Endothelial cell of umbilical vein (primary cell): ENCODE measurements around the gene CRHR1. TPM values are rescaled to one million over a fixed set of nuclear protein-coding genes. Genes with fewer than 3 reads are reported as not detected.

Experiments used
- BruUV-seq: library from RNA; stranded (reverse); fragments of 400-500 nt; replicated peaks from 2 replicates; lab custom pipeline; 2021; lab: Mats Ljungman, UMichigan
- CTCF ChIA-PET: fragments of 300-600, 350-600 bp; sonication (Branson Sonifier 250); formaldehyde crosslinking; loops from one replicate; lab custom pipeline; 2021; ENCODE audit warnings: antibody characterized with exemption, inconsistent platforms; lab: Charles Lee
- POLR2A ChIA-PET: fragments of 300-600, 350-600 bp; sonication (Branson Sonifier 250); formaldehyde crosslinking; loops from one replicate; lab custom pipeline; 2021; ENCODE audit warnings: antibody characterized with exemption, inconsistent platforms; lab: Charles Lee
- DNase-seq: peaks from one replicate; pipeline ENCODE4 v3.0.0-alpha.2; 2011; ENCODE audit warnings: low read depth, low spot score
- FAIRE-seq: peaks from 2 replicates; lab custom pipeline; 2011; peaks lifted over from hg19 to GRCh38; lab: Jason Lieb, UNC
- H2AFZ ChIP-seq: 2 replicates; pipeline ENCODE4 v1.6.0; 2012; ENCODE audit warnings: low read depth, low read length, control low read depth, inconsistent platforms
- H3K27ac ChIP-seq: 2 replicates; pipeline ENCODE4 v1.5.1; 2011; ENCODE audit warnings: low read depth, mild to moderate bottlenecking, control low read depth, low read length, moderate library complexity; ENCODE audit not compliant: insufficient read depth
- H3K27me3 ChIP-seq, 2 experiments: 2 replicates each; pipeline versions ENCODE4 v1.6.0 to v1.6.1; 2011; ENCODE audit warnings: low read length in 2 of 2, mixed read lengths in 1 of 2; ENCODE audit not compliant: control insufficient read depth in 2 of 2, insufficient read depth in 2 of 2
- H3K36me3 ChIP-seq, 2 experiments: 2 replicates in 1 of 2; 3 replicates in 1 of 2; pipeline ENCODE4 v1.5.1; 2011; ENCODE audit warnings: low read length in 2 of 2, mild to moderate bottlenecking in 1 of 2, moderate library complexity in 1 of 2; ENCODE audit not compliant: control insufficient read depth in 2 of 2, insufficient read depth in 2 of 2; ENCODE audit errors: extremely low read depth in 1 of 2
- H3K4me1 ChIP-seq: 3 replicates; pipeline ENCODE4 v1.5.1; 2011; ENCODE audit warnings: mild to moderate bottlenecking, low read length; ENCODE audit not compliant: control insufficient read depth, insufficient read depth; ENCODE audit errors: extremely low read depth
- H3K4me2 ChIP-seq: 2 replicates; pipeline ENCODE4 v1.6.1; 2011; ENCODE audit warnings: low read length, control low read depth, mixed read lengths; ENCODE audit not compliant: insufficient read depth
- H3K4me3 ChIP-seq, 3 experiments: fragments of 200-600 bp in 1 of 3; sonication (generic), shearing (Covaris generic) in 1 of 3; replicated peaks in 1 of 3; 2 replicates each; pipeline ENCODE4 v1.5.1; 2011 to 2016; ENCODE audit warnings: control low read depth in 3 of 3, low read length in 3 of 3, mild to moderate bottlenecking in 2 of 3, inconsistent platforms in 1 of 3, low read depth in 1 of 3, moderate library complexity in 1 of 3; ENCODE audit not compliant: insufficient read depth in 1 of 3
- H3K79me2 ChIP-seq: 2 replicates; pipeline ENCODE4 v1.6.0; 2012; ENCODE audit warnings: low read length, inconsistent platforms; ENCODE audit not compliant: control insufficient read depth, insufficient read depth
- H3K9ac ChIP-seq: replicated peaks from 2 replicates; pipeline ENCODE3; 2011; ENCODE audit warnings: low read length, control low read depth; ENCODE audit not compliant: insufficient read depth; ENCODE audit errors: extremely low read depth
- H3K9me1 ChIP-seq: replicated peaks from 3 replicates; pipeline ENCODE4 v1.6.0; 2011; ENCODE audit warnings: mild to moderate bottlenecking, low read length; ENCODE audit not compliant: control insufficient read depth, insufficient read depth; ENCODE audit errors: extremely low read depth
- H3K9me3 ChIP-seq: replicated peaks from 2 replicates; pipeline ENCODE4 v1.5.1; 2012; ENCODE audit warnings: low read length, inconsistent platforms; ENCODE audit not compliant: control insufficient read depth, insufficient read depth
- H4K20me1 ChIP-seq: replicated peaks from 2 replicates; pipeline ENCODE3; 2011; ENCODE audit warnings: mild to moderate bottlenecking, low read length; ENCODE audit not compliant: control insufficient read depth, insufficient read depth; ENCODE audit errors: extremely low read depth
- EZH2 ChIP-seq: IDR thresholded peaks from 2 replicates; pipeline ENCODE4 v1.6.1; 2012; ENCODE audit warnings: borderline replicate concordance, low read depth, mild to moderate bottlenecking, moderate library complexity, low read length, inconsistent platforms; ENCODE audit not compliant: severe bottlenecking
- FOS ChIP-seq: IDR thresholded peaks from 2 replicates; pipeline ENCODE4 v1.6.1; 2011; ENCODE audit warnings: mild to moderate bottlenecking, low read length, moderate library complexity, borderline replicate concordance; ENCODE audit not compliant: insufficient read depth
- GATA2 ChIP-seq: IDR thresholded peaks from 2 replicates; pipeline ENCODE4 v1.7.0; 2011; ENCODE audit warnings: low read depth, mild to moderate bottlenecking, moderate library complexity, mixed read lengths, low read length; ENCODE audit not compliant: insufficient read length, insufficient read depth
- JUN ChIP-seq: IDR thresholded peaks from 2 replicates; pipeline ENCODE4 v1.6.1; 2011; ENCODE audit warnings: borderline replicate concordance, low read depth; ENCODE audit not compliant: insufficient read length, insufficient read depth
- MYC ChIP-seq: IDR thresholded peaks from one replicate; pipeline ENCODE4 v1.6.1; 2011; ENCODE audit warnings: mild to moderate bottlenecking, low read depth, low read length
- POLR2A ChIP-seq: IDR thresholded peaks from 2 replicates; pipeline ENCODE4 v1.6.1; 2012; ENCODE audit warnings: low read depth, mild to moderate bottlenecking, control low read depth, low read length
- POLR2AphosphoS5 ChIP-seq: IDR thresholded peaks from 2 replicates; pipeline ENCODE4 v1.6.1; 2012; ENCODE audit warnings: low read depth, mild to moderate bottlenecking, control low read depth, low read length, moderate library complexity; ENCODE audit not compliant: insufficient read depth
- dilution Hi-C: fragments of 300-500 bp; cut with MboI; formaldehyde crosslinking; loops from one replicate; pipeline ENCODE4 v1.15.0; 2019; ENCODE audit warnings: low sequenced_read_pairs; ENCODE audit not compliant: extremely low pct_ligation_motif_present
- intact Hi-C: fragments of 100-400 bp; cut with micrococcal nuclease; formaldehyde crosslinking; loops from one replicate; pipeline ENCODE4 v1.10.0; 2022
- polyA plus RNA-seq, 4 experiments: library from polyadenylated mRNA; depleted of rRNA in 3 of 4; stranded (reverse) in 3 of 4; unstranded in 1 of 4; fragments of >200 nt; gene quantifications; 2 replicates each; pipeline versions ENCODE4 v1.2.1 to v1.2.3, GENCODE V29; 2011 to 2012; ENCODE audit warnings: missing spikeins in 1 of 4
- total RNA-seq: library from RNA; stranded (reverse); gene quantifications from 2 replicates; pipeline ENCODE4 v1.2.3, GENCODE V29; 2021
- TF ChIP-seq, protein P1 (sequence below), 2 donors: IDR thresholded peaks; 1 replicate in 1 of 2; 2 replicates in 1 of 2; pipeline ENCODE4 v1.5.1; 2011; ENCODE audit warnings: low read length in 2 of 2, mild to moderate bottlenecking in 2 of 2, moderate library complexity in 2 of 2, control low read depth in 1 of 2, inconsistent platforms in 1 of 2, low read depth in 1 of 2; ENCODE audit not compliant: insufficient read depth in 1 of 2; ENCODE audit errors: extremely low read depth in 1 of 2
- TF ChIP-seq, protein P2 (sequence below): IDR thresholded peaks from 2 replicates; pipeline ENCODE4 v1.6.1; 2011; ENCODE audit not compliant: insufficient read depth, insufficient read length

Gene CRHR1
- total and polyA plus RNA-seq, 2 donors (not counting 3 experiments of a cell fraction or from before 2014, with no cell fraction given), result not detected

GRCh38 chr17:45759761-45760160 is 24.4 kb upstream of the CRHR1 start:
- H3K4me2 ChIP-seq, result no peak overlapping the region
- H3K79me2 ChIP-seq, result no peaks in the 10 kb centered on the region
- ChIA-PET POLR2A (no interaction called here), CTCF (no interaction called here)
- no TSS peak for BruUV-seq
- H3K9me3 ChIP-seq, result no peaks in the 10 kb centered on the region
- dilution Hi-C loops (no loop called here), intact Hi-C loops (no loop called here)
- DNase-seq (no peak), FAIRE-seq (no peak)
- H3K36me3 ChIP-seq, result no peaks in the 10 kb centered on the region
- H4K20me1 ChIP-seq, result no peaks in the 10 kb centered on the region
- TF ChIP-seq GATA2 (no peak), FOS (no peak)
- H3K4me1 ChIP-seq, result no peaks in the 10 kb centered on the region
- H3K9me1 ChIP-seq, result no peaks in the 10 kb centered on the region
- peaks cover 1 to 2% of the 10 kb centered on the region in 2 experiments for H3K27me3 ChIP-seq
- no peak overlapping the region for H3K4me3 ChIP-seq
- no peak overlapping the region for H3K9ac ChIP-seq
- H2AFZ ChIP-seq, result no peak overlapping the region
- H3K27ac ChIP-seq, result no peak overlapping the region

GRCh38 chr17:45761957-45762565 is 22.1 kb upstream of the CRHR1 start:
- Histone ChIP-seq H3K36me3 (no peaks in the 10 kb centered on the region), H3K9me3 (no peaks in the 10 kb centered on the region), H3K9ac (no peak overlapping the region), H4K20me1 (no peaks in the 10 kb centered on the region), H3K4me1 (no peaks in the 10 kb centered on the region), H3K9me1 (no peaks in the 10 kb centered on the region), H2AFZ (no peak overlapping the region), H3K27me3 (peaks cover 1 to 2% of the 10 kb centered on the region in 2 experiments), H3K79me2 (no peaks in the 10 kb centered on the region), H3K4me2 (no peak overlapping the region), H3K27ac (no peak overlapping the region), H3K4me3 (no peak overlapping the region)
- no TSS peak for BruUV-seq
- no peak for TF ChIP-seq GATA2
- TF ChIP-seq POLR2AphosphoS5, result no peak
- TF ChIP-seq FOS, result no peak
- TF ChIP-seq EZH2, result no peak
- TF ChIP-seq, protein P1, sequence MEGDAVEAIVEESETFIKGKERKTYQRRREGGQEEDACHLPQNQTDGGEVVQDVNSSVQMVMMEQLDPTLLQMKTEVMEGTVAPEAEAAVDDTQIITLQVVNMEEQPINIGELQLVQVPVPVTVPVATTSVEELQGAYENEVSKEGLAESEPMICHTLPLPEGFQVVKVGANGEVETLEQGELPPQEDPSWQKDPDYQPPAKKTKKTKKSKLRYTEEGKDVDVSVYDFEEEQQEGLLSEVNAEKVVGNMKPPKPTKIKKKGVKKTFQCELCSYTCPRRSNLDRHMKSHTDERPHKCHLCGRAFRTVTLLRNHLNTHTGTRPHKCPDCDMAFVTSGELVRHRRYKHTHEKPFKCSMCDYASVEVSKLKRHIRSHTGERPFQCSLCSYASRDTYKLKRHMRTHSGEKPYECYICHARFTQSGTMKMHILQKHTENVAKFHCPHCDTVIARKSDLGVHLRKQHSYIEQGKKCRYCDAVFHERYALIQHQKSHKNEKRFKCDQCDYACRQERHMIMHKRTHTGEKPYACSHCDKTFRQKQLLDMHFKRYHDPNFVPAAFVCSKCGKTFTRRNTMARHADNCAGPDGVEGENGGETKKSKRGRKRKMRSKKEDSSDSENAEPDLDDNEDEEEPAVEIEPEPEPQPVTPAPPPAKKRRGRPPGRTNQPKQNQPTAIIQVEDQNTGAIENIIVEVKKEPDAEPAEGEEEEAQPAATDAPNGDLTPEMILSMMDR (IDR thresholded peaks at IDR 0.05; ENCODE audit: extremely low read depth in 1 of 2, insufficient read depth in 1 of 2, low read depth in 1 of 2, low read length in 2 of 2), result no peak
- no peak for TF ChIP-seq JUN
- no peak for TF ChIP-seq POLR2A
- no peak for TF ChIP-seq MYC
- TF ChIP-seq, protein P2, sequence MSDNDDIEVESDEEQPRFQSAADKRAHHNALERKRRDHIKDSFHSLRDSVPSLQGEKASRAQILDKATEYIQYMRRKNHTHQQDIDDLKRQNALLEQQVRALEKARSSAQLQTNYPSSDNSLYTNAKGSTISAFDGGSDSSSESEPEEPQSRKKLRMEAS, result no peak
- dilution Hi-C loops (no loop called here), intact Hi-C loops (no loop called here)
- POLR2A ChIA-PET, result no interaction called here
- FAIRE-seq, result no peak
- no peak for DNase-seq
- CTCF ChIA-PET, result no interaction called here
